Mucosa of rectum (tissue), 2 donors: ENCODE results near the gene RBM45.

Source experiments
- H3K27ac ChIP-seq, 2 donors: one replicate each; pipeline ENCODE4 v1.7.0; 2013; ENCODE audit warnings: inconsistent platforms in 2 of 2, low read depth in 2 of 2, low read length in 2 of 2
- H3K27me3 ChIP-seq, 2 donors: one replicate each; pipeline ENCODE4 v1.7.0; 2013; ENCODE audit warnings: low read length in 2 of 2; ENCODE audit not compliant: control insufficient read depth in 2 of 2, insufficient read depth in 2 of 2
- H3K36me3 ChIP-seq, 2 donors: one replicate each; pipeline ENCODE4 v1.7.0; 2013; ENCODE audit warnings: low read length in 2 of 2; ENCODE audit not compliant: control insufficient read depth in 2 of 2, insufficient read depth in 2 of 2
- H3K4me1 ChIP-seq, 2 donors: one replicate each; pipeline ENCODE4 v1.7.0; 2013; ENCODE audit warnings: low read length in 2 of 2, mild to moderate bottlenecking in 1 of 2; ENCODE audit not compliant: control insufficient read depth in 2 of 2, insufficient read depth in 2 of 2
- H3K4me3 ChIP-seq, 2 donors: one replicate each; pipeline ENCODE4 v1.7.0; 2013; ENCODE audit warnings: low read length in 2 of 2
- H3K9ac ChIP-seq, 2 donors: one replicate each; pipeline ENCODE4 v1.7.0; 2013; ENCODE audit warnings: low read length in 2 of 2, low read depth in 1 of 2, mild to moderate bottlenecking in 1 of 2
- H3K9me3 ChIP-seq, 2 donors: one replicate each; pipeline ENCODE4 v1.7.0; 2013; ENCODE audit warnings: low read length in 2 of 2; ENCODE audit not compliant: control insufficient read depth in 2 of 2
- donor health status: healthy.
- donor health status: Normal muscosa, but diverticular disease.

Gene RBM45

GRCh38 chr2:178106053-178106452 lies 6.2 kb upstream of the RBM45 start:
- Histone ChIP-seq H3K9me3 (no peaks in the 10 kb centered on the region), H3K27ac (no peak overlapping the region), H3K4me1 (no peaks in the 10 kb centered on the region), H3K4me3 (no peak overlapping the region), H3K27me3 (no peaks in the 10 kb centered on the region), H3K36me3 (no peaks in the 10 kb centered on the region), H3K9ac (no peak overlapping the region)

DNA sequence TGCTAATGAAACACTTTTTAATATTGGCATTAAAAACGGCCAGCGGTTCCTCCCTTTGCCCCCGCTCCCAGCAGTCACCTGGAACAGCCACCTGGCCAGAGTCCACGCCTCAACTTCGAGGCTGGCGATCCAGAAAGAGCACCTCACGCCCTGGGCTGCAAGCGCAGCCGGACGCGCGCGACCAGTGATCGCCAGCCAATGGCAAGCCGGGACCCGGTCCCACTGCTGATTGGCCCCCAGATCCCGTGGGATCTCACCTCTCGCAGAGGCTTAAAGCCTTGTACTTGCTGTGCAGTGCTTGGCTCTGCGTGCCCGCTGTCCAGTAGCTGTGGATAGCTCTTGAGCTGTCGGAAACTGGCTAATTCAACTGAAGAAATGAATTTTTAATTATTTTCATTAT lies 4.1 kb upstream of the RBM45 start:
- H3K27me3 ChIP-seq = no peaks in the 10 kb centered on the region
- peaks cover 0 to 3% of the 10 kb centered on the region in 2 donors for H3K4me1 ChIP-seq
- H3K4me3 ChIP-seq = no peak overlapping the region
- H3K9me3 ChIP-seq = no peaks in the 10 kb centered on the region
- H3K36me3 ChIP-seq = peaks cover 0 to 2% of the 10 kb centered on the region in 2 donors
- no peak overlapping the region for H3K9ac ChIP-seq
- no peak overlapping the region for H3K27ac ChIP-seq

- no peaks in the 10 kb centered on the region for H3K27me3 ChIP-seq
- H3K9ac ChIP-seq = no peak overlapping the region
- H3K4me3 ChIP-seq = no peak overlapping the region
- H3K27ac ChIP-seq = no peak overlapping the region
- H3K36me3 ChIP-seq = peaks cover 0 to 2% of the 10 kb centered on the region in 2 donors
- peaks cover 0 to 7% of the 10 kb centered on the region in 2 donors for H3K4me1 ChIP-seq
- no peaks in the 10 kb centered on the region for H3K9me3 ChIP-seq
These were observed 2.4 kb upstream of the RBM45 start for GRCh38 chr2:178109813-178110212.

DNA sequence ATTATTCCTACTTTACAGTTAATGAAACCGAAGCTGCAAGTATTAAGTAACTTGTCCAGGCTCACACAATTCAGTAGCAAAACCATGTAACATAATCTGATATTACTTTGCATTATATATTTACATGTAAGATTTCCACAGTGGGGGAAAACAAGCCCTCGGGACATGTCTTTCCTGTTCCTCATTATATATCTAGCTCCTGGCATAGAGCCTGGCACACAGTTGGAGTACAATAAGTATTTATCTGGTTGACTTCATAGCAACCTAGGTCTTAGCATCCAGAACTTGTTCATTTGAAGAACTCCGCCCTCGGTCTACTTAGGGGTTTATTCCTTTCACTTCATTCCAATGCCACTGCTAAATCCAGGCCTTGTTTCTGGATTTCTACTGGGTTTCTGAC lies 1.6 kb upstream of the RBM45 start:
- peaks cover 0 to 7% of the 10 kb centered on the region in 2 donors for H3K4me1 ChIP-seq
- H3K27ac ChIP-seq = no peak overlapping the region
- H3K4me3 ChIP-seq = no peak overlapping the region
- H3K27me3 ChIP-seq = no peaks in the 10 kb centered on the region
- H3K9ac ChIP-seq = no peak overlapping the region
- peaks cover 0 to 2% of the 10 kb centered on the region in 2 donors for H3K36me3 ChIP-seq
- H3K9me3 ChIP-seq = no peaks in the 10 kb centered on the region

DNA sequence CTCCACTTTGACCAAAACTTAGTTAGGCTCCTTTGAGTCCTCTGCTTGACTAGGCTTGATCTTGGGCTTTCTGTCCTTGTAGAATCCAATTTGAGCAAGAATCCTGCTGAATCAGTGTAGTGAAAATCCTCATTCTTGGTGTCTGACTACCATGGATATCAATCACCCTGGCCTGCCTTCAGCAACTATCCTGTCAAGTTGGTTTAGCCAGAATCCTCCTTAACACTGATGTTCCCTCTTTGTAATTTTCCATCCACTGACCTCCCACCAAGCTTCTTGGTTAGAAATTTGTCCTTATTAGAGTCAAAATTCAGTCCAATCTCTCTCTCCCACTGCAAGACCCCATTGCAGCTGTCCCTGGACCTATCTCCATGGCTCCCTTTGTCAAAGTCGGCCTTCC lies 494 bp upstream of the RBM45 start:
- Histone ChIP-seq H3K4me3 (peak overlapping the region in 1 of 2 donors; percentile 98), H3K27ac (no peak overlapping the region), H3K27me3 (no peaks in the 10 kb centered on the region), H3K36me3 (peaks cover 3 to 5% of the 10 kb centered on the region in 2 donors), H3K9ac (no peak overlapping the region), H3K4me1 (peaks cover 0 to 7% of the 10 kb centered on the region in 2 donors), H3K9me3 (no peaks in the 10 kb centered on the region)

DNA sequence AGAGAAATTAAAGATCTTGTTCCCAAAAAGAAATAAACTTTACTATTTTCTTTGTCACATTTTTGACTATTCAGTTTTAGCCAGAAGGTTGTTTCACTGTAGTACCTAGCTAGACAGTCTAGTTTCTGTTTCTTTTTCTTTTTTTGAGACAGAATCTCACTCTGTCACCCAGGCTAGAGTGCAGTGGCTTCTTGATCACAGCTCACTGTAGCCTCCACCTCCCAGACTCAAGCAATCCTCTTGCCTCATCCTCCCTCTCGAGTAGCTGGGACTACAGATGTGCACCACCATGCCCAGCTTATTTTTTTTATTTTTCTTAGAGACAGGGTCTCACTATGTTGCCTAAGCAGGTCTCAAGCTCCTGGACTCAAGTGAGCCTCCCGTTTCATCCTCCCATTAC lies 2.2 kb downstream of the RBM45 start:
- H3K9ac ChIP-seq = no peak overlapping the region
- H3K27ac ChIP-seq = no peak overlapping the region
- H3K27me3 ChIP-seq = no peaks in the 10 kb centered on the region
- H3K4me3 ChIP-seq = no peak overlapping the region
- H3K4me1 ChIP-seq = peaks cover 0 to 7% of the 10 kb centered on the region in 2 donors
- no peaks in the 10 kb centered on the region for H3K9me3 ChIP-seq
- H3K36me3 ChIP-seq = peaks cover 6 to 8% of the 10 kb centered on the region in 2 donors

DNA sequence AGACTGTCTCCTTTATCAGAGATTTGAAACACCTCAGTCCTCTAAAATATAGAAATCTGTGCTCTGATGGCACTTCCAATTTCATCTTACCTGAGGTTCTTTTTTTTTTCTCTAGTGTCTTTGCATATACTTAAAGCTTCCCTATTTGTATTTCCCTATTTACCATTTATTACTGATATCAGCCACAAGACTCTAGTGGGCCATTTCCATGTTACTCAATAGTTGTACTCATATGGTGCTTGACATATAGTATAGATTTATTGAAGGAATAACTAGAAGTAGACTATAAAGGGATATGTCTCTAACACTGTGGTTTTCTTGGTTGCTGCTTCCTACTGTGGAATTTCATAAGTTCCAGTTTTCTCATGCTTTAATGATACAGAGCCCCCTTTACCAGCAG lies 3.0 kb downstream of the RBM45 start:
- Histone ChIP-seq H3K36me3 (peaks cover 6 to 8% of the 10 kb centered on the region in 2 donors), H3K9ac (no peak overlapping the region), H3K9me3 (no peaks in the 10 kb centered on the region), H3K4me1 (peaks cover 0 to 7% of the 10 kb centered on the region in 2 donors), H3K4me3 (no peak overlapping the region), H3K27ac (no peak overlapping the region), H3K27me3 (no peaks in the 10 kb centered on the region)

GRCh38 chr2:178117725-178118124 lies 5.5 kb downstream of the RBM45 start:
- H3K36me3 ChIP-seq = peaks cover 18 to 19% of the 10 kb centered on the region in 2 donors
- H3K9ac ChIP-seq = no peak overlapping the region
- H3K27ac ChIP-seq = no peak overlapping the region
- no peak overlapping the region for H3K4me3 ChIP-seq
- no peaks in the 10 kb centered on the region for H3K27me3 ChIP-seq
- H3K9me3 ChIP-seq = no peaks in the 10 kb centered on the region
- peaks cover 0 to 7% of the 10 kb centered on the region in 2 donors for H3K4me1 ChIP-seq

- H3K36me3 ChIP-seq = peaks cover 27 to 30% of the 10 kb centered on the region in 2 donors
- H3K4me1 ChIP-seq = no peaks in the 10 kb centered on the region
- H3K9ac ChIP-seq = no peak overlapping the region
- no peaks in the 10 kb centered on the region for H3K9me3 ChIP-seq
- no peaks in the 10 kb centered on the region for H3K27me3 ChIP-seq
- no peak overlapping the region for H3K27ac ChIP-seq
- H3K4me3 ChIP-seq = no peak overlapping the region
These were observed 7.1 kb downstream of the RBM45 start for GRCh38 chr2:178119179-178119922.

DNA sequence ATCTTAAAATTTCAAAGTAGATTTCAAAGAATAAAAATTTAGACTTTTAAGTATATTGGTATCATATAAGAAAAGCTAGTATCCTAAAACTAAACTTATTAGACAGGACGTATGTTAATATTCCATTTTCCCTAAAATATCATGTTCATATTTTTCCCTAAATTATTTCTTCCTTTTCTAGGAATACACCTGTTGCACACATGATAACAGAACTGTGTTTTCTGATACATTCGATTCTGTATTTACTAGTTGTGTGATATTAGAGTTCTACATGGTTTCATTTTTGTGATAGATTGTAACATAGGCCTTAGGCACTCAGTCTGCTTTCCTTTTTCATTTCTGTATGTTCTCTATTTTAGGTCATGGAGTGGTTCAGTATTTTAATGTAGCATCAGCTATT lies 10.9 kb downstream of the RBM45 start:
- H3K27ac ChIP-seq = no peak overlapping the region
- H3K9ac ChIP-seq = no peak overlapping the region
- H3K9me3 ChIP-seq = no peaks in the 10 kb centered on the region
- H3K4me1 ChIP-seq = no peaks in the 10 kb centered on the region
- H3K27me3 ChIP-seq = no peaks in the 10 kb centered on the region
- H3K4me3 ChIP-seq = no peak overlapping the region
- peaks cover 29 to 36% of the 10 kb centered on the region in 2 donors for H3K36me3 ChIP-seq
